CD4-positive, alpha-beta T cell treated with Interleukin-2 at 100 ng/mL for 4 hours (primary cell): Measurements from ENCODE around the gene PLAAT1.

ENCODE experiments used
- DNase-seq: peaks from one replicate; pipeline ENCODE4 v3.0.0-alpha.2; 2020; ENCODE audit warnings: low spot score

PLAAT1 gene

DNA sequence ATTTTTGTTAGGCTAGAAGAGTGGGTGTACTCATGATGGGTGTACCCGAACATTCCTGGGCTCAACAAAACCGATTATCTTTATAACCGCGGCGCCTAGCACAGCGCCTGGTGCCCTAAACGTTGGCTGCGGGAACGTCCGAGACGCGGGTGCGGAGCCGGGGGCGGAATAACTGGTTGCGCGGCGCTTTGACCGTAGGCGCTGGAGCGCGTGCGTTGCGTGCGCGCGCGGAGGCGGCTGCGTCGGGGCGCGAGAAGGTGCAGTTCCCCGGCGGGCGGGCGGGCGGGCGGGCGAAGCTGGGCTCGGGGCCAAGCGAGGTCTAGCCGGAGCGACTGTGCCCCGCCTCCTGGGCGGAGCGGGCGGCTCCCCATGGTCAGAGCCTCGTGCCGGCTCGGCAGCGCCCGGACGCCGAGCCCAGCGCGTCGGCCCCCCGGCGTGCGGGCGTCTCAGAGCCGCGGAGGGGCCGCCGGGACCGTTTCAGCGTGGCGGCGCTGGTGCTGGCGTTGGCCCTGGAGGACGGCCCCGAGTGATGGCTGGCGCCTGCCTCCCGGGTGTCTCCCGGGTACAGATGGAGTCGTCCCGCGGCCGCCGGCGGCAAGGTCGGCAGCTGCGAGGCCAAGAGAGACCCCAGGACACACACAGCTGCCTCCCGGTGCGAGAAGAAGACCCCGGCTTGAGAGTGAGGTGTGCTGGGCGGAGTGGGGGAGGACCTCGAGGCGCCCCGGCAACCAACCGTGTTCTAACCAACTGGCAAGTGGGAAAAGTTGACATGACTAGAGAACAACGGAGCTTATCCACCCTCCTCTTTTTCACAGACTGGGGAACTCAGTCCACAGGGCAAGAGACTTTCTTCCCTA is at the start of gene PLAAT1:
PLAAT1 (plus strand) TSS at position 373 of the 857 bp plus-strand sequence. CDS start 14,429 bp downstream, outside the sequence.
- DNase-seq = no peak

DNA sequence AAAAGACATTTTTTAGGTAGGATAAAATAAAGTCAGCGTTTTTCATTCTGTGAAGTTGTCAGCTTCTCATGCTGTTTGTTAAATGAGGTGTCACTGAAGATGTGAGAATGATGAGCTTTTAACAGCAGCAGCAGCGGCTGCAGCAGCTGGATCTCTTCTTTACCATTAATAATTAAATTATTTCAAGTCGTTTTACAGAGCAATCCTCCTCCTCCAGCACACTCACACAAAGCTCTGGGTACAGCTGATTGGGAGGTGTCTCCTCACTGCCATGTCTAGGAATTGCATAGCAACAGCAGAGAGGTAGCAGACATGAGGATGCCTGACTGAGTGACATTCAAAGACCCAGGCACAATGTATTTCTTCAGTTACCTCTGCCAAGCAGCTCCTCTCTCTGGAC is 46.7 kb upstream of the PLAAT1 start:
- DNase-seq = no peak

DNA sequence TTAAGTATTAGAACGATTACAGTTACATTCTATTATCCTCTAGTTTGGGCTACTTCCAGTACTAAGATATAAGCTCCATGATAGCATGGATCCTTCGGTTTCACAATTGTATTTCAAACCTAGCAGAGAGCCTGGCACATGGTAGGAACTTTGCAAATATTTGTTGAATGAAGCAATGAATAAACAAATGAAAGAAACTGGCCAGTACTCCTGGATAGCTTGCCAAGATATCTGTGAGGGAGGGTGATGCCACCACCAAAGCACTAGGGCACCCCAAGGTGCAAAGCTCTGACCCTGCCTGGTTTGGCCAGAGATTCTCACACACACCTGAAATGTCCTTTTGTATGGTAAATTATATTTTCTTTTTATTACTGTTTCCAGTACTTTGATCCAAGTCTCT is 44.3 kb upstream of the PLAAT1 start:
- no peak for DNase-seq

DNA sequence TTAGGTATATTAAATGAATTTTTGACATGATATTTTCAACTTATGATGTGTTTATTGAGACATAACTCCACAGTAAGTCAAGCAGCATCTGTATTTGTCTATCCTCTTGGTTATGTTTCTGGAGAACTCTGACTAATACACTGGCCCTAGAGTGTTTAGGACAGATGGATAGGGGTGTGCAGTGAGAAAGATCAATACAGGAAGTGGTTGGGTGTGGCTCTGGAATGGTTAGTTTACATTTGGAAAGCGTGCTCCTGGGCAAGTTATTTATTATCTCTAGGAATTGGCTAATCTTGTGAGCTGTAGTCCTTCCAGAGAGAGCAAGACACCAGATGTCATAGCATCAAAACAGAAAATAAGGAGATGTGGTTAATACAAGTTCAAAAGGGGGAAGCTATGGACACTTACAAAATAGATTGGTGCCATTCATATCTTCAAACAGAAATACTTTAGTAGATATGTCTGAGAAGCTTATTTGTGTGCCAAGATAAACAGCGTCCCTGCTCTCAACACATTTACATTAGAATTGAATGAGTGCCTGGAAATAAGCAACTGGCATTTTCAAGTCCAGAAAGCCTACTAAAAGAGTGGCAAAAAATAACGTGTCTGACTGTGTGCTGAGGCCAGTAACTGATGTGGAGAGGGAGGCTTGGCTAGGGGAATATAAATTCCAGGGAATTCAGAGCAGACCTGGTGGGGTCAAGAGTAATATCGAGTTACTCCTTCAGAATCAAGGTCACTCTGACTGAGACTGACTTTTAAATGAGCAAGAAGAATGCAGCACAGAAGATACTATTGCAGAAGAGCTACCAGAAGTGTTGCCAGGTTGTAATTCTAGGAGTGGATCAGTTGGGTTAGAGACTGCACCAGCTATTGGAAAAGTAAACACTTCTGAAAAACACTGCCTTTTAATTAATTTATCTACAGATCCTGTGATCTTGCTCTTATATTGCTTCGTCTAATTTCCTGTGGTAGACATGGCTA is 33.4 kb upstream of the PLAAT1 start:
- no peak for DNase-seq

DNA sequence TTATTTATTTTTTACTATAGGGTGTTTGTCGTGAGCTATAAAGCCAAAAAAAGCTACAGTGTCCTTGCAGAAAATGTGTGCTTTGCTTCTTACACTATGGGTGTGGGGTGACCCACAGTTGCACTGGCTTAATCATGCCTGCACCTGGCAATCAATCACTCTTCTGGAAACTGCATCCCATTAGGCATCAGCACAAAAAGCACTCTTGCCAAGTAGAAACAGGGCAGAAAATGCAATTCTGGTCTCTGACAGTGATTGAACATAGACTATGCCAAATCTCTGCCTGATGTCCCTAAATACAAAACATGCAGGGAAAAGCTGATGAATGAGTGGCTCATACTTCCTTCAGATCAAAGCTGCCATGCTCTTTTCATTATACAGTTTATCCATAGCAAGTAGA is 30.4 kb upstream of the PLAAT1 start:
- DNase-seq = no peak

DNA sequence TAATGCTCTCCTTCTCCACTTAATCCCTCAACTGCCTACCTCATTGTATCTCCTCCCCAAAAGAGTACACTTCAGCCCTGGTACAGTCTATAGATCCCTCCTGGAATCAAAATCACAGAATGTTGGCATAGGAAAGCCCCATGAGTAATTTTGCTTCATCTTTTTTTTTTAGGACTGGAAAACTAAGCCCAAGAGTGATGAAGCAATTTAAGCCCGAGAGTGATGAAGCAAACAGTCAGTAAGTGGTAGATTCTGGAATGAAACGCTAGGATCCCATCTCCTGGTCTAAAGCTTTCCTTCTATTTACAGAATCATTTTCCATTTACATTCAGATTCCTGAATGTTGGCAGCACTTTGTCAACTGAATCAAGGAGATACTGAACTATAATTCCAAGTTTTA is 29.8 kb upstream of the PLAAT1 start:
- no peak for DNase-seq

DNA sequence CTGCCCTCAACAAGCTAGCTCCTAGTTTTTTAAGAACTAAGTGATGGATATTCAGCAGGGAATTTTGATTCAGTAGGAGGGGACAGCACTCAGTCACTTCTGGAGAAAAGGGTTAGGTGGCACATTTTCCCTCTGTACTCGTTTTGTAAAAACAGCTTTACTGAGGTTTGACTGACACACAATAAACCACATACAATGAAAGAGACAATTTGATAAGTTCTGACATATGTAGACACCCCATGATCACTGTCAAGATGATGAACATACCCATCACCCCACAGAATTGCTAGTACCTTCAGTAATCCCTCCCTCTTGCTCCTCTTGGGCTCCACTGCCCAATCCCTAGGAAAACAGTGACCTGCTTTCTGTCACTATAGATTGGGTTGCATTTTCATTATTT is 29.0 kb upstream of the PLAAT1 start:
- DNase-seq = no peak

DNA sequence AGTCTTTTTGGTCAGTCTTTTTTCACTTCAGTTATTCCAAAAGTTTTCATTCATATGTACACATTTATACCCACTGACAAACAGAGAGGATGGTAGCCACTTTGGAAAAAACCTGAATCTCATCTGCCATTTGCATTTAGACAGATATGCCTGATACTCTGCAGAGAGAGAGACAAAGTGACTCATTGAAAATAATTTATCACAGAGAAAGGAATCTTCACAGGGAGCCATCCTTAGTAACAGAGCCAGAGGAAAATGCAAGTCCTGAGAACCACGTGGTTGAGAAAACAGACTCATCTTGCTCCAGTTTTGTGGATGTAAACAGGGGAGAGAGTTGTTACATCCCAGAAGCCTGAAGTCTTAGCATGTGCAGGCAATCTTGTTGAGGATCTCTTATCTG is 28.2 kb upstream of the PLAAT1 start:
- DNase-seq = no peak

DNA sequence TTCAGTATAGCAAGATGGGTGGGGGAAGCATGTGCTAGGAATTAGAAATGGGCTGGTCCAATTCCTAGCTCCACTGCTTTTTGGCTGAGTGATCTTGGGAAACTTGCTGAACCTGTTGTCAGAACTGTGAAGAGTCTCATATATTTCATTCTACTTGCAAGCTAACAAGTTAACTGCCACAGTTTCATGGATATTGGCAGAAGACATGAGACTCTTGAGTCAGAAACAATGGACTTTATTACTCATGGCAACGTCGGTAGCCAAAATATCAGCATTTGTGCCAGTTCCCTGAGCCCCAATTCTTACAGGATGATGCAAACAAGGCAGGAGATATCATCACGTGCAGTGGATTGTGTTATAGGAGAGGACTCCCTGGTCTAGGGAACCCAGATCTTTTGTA is 26.6 kb upstream of the PLAAT1 start:
- no peak for DNase-seq

DNA sequence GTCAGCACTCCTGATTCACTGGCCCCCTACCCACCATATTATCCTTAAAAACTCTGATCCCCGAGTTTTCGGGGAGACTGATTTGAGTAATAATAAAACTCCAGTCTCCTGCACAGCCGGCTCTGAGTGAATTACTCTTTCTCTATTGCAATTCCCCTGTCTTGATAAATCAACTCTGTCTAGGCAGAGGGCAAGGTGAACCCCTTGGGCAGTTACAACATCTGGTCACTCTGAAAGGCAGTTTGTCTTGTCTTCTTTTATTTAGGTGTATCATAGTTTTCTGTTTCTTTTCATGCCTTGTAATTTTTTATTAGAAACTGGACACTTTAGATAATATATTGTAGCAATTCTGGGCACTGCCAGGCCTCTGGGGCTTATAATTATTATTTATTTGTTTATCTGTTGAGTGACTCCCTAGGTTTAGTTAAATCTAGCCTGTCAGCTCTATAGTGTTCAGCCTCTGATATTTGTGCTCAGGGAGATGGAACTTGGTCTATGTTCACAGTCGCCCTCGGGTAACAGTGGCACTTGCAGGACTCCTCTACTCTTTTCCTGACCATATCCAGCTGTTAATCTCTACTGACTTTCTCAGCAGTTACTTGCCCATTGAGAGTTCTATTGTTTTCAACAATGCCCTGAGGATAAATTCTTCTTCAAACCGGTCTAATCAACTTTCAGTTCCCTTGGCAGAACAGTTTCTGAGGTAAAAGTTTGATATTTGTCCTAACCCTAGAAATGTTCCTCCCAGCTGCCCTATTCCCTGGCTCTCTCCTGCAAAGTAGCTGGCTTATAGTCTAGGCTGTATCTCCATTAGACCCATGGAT is 15.5 kb upstream of the PLAAT1 start:
- DNase-seq = no peak

DNA sequence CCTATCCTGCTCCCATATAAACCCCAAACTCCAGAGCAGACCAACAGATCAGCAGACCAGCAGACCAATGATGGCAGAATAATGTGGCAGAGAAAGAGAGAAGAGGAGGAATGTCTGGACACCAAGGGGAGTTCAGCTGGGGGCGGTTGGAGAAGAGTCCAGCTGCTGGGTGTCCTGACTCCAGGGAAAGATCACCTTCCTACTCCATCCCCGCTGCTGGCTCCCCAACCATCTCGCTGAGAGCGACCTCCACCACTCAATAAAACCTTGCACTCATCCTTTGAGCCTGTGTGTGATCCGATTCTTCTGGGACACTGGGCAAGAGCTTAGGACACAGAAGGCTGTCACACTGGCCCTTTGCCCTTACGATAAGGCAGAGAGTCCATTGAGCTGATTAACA is 12.8 kb upstream of the PLAAT1 start:
- DNase-seq = no peak

DNA sequence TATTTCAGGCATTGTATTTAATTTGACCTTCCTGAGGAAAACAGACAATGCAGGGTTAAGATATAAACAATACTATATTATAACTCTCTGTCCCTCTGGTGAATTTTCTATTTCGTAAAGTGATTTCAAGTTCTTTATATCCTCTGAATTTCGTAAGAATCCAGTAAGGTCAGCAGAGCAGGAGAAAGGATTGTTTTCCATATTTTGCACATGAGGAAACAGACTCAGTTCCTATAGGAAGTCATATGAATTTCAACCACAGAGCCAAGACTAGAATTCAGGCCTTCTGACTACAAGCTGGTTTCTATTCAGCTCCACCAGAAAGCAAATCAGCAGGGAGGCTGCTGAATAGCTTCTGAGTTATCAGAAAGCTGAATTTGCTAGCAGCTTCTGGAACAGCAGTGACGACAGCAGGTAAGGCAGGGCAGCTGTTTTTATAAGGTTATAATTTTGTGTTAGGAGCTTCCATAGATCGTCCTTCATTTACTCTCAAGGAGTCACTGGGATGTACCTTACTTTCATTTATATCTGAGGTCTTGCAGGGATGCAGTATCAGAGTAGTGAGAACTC is 11.1 kb upstream of the PLAAT1 start:
- no peak for DNase-seq

DNA sequence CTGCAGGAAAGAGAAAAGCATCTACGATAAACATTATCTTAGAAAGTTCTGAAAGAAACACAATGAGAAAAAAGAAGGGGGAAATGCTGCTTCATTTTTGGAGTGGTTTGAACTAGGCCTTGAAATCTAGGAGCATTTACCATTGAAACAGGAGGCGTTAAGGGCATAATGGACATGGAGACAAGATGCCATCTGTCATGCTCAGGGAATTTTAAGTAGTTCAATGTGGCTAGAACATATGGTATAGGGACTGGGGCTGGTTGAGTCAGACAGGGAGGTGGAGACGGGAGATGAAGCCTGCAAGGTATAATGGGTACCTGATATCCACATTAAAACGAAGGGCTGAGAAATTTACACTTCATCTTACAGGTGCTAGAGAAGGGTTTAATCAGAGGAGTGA is 10.4 kb upstream of the PLAAT1 start:
- DNase-seq = no peak

DNA sequence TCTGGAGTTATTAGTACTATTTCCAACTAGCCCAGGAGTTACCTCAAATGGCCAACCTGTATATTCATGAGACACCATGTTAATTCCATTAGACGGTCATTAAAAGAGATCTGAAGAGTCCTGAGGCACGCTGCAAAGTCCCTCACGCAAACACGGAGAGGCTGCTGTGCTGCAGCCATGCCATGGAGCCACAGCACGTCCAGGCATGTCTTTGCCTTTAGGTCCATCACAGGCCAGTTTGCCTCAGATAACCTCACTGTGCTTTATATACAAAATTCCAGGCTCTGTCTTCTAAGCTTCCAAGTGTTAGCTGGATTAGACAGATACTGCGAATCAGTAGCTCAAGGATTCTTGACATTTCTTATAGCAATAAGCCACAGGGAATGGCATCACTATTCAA is 9.8 kb upstream of the PLAAT1 start:
- no peak for DNase-seq

DNA sequence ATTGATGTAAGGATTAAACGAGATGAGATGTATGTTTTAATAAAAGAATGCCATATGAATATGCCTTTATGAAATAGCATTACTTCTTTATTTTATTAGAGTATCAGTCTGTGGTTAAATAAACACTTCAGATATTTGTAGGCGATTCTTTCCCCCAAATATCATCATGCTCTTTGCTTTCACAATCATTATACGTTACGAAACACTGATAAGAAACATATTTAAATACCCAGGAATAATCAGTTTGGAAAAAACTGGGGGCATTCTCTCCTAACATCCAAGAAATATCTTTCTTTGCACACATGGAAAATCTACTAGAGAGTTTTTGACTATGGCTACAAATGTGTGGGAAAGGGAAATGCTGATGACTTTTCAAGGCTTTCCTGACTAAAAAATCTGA is 4.4 kb upstream of the PLAAT1 start:
- DNase-seq = no peak

DNA sequence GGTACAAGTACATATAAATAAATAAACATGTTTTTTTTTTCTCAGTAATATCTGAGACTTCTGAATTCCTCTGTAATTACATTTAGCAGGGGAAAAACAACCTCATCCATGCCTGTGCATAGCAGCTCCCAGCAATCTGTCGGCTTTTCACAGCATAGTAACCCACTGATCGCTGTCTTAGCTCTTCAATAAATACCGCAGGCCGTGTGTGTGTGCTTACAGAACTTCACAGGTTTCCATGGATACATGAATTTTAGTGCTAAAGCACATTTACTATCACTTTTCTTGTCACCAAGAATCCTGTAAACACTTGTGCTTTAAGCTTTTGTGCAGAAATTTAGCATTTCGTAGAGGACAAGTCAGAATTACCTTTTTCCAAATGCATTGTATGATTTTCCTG is 4.0 kb upstream of the PLAAT1 start:
- no peak for DNase-seq

DNA sequence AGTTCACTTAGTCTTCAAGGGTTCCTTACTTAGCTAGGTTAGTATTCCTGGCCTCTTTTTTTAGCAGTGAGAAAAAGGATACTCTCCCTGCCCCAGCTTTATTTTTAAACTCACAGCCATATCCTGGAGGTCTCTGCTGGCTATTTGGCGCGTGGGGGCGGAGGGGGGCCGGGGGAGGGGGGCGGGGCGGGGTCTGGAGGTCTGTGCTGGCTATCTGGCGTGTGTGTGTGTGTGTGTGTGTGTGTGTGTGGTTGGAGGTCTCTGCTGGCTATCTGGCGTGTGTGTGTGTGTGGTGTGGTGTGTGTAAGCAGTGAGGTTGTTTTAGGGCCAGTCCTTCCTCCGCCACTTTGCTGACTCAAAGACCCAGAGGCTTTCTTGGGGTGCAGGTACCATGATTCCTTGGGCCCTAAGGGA is 579 bp upstream of the PLAAT1 start:
- no peak for DNase-seq

DNA sequence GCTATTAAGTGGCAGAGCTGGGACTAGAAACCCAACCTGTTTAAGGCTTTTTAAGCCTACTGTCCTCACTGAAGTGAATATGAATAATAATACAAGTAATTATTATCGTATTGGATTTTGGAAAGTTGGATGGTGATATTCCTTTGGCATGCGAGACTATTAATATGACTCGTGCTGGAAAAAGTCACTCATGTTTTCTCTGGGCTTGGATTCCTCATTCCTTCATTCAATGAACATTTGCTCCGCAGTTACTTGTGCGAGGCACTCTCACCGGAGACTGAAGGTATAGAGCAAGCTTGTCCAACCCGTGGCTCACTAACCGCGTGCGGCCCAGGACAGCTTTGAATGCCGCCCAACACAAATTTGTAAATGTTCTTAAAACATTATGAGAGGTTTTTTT is 694 bp downstream of the PLAAT1 start:
- DNase-seq = no peak

DNA sequence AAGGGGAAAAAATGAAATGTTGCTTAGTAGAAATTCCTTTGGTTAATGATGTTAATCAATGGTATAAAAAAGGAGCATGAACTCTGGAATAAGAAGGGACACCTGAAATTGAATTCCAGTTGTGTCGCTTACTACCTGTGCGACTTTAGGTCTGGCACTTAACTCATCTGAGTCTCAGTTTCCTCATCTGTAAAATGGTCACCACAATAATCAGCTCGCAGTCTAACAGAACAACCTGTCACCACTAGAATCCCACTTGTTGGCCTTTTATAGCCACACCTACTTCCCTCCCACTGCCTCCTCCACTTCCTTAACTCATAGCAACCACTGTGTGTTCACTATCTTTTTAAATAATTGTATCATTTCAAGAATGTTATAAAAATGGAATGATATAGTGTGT is 2.5 kb downstream of the PLAAT1 start:
- no peak for DNase-seq

DNA sequence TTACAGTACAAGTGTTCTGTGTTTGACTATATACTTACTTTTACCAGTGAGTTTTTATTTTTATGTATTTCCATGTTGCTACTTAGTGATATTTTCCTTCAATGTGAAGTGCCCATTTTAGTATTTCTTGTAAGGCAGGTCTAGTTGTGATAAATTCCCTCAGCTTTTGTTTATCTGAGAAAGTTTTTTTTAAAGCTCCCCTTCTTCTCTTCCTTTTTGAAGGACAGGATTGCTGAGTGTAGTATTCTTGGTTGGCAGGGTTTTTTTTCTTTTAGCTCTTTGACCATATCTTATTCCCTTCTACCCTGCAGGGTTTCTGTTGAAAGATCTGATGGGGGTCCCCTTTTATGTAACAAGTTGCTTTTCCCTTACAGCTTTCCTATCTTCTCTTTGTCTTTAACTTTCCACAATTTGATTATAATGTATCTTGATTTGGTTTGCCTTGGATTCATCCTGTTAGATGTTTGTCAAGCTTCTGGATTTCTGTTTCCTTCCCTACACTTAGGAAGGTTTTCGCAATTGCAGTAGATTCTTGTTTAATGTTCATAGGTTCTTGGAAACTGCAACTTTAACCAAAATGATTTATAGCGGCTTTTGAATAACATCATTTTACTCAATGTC is 7.9 kb downstream of the PLAAT1 start:
- DNase-seq = no peak

DNA sequence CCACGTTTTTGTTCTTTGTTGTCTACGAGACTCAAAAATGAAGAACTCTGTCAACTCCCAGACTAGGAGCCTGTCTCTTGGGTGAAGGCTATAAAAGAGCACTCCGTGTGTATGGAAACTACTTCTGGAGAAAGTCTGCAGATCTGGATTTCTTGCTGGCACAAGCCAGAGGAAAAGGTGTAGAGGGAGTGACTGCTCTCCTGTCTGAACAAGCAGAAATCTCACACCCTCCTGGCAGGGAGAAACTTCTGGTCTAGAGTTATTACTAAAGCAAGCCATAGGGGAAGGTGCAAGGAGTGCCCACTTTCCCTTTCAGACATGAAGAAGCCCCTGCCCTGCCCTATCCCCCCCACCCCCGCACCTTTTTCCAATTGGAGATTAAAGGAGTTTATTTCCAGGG is 9.5 kb downstream of the PLAAT1 start:
- no peak for DNase-seq
